Measurements from ENCODE around the gene MFSD2B. TPM values are rescaled to one million over a fixed set of nuclear protein-coding genes. Genes with fewer than 3 reads are reported as not detected.

The MFSD2B gene
- total RNA-seq (2022; extraction: Qiagen RNA extraction): 0.11 to 0.64 TPM (median 0.59 TPM) in 5 replicates

DNA sequence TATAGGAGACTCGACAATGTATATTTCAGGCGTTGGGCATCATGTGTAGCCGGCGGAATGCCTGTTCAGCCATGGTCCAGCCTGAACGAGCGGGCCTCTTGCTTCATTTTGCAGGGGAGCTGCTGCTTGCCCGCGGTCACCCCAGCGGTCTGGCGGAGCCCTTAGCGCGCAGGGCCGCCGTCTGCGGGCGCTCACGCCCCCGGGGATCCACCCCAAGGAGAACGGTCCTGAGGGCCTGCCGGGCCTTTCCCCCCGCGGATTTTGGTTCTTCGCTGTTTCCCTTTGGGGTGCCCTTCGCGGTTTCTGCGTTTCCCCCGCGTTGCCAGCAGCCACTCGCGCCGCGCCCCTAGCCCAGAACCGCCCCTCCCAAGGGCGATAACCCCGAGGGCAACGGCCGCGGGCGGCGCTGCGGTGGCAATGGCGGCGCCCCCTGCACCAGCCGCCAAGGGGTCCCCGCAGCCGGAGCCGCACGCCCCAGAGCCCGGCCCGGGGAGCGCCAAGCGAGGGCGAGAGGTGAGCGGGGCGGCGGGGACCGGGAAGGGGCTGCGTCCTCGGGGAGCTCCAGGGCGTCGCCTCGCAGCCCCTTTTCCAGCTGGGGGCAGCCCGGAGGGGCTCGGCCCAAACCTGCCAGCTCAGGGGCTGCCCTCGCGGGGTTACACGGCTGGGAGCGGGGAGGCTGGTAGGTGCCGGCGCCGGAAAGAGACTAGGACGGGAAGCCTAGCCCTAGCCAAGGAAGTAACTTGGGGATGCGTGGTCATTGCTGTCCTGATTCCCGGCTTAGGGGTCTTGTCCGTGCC, at the start of gene MFSD2B:
Gene MFSD2B (plus strand): TSS at position 406 of the 797 bp plus-strand sequence. CDS start 12 bp downstream, at position 418.

DNA sequence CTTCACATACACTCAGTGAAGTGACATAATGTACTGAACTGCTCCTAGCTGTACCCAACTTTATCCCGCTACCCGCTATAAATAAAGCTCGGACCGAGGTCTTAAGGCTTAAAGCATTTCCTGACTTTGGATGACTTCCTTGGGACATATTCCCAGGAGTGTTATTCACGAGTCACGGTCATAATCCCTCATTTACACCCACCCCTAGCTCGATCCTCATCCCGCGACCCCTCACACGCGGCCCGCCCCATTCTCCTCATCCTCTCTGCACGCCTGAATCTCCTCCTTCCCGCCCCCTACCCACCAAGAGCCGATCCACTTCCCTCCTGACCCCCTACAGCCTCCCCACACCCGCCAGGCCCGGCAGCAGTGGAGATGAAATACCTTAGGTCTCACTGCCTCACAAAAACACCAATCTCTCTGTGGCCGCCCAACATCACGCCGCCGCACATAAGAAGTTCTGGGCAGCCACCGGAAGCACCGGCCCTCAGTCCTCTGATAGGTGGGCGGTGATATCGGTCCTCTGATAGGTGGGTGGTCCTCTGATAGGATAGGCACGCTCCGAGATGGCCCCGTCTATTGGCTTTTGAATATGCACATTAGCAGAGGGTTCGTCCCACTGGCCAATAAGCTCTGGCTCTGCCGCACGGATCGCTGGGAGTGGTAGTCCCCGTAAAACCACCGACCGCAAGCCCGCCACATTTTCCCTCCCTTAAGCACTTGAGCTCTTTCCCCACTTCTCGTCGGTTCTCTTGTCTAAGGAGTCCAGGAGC, 37.2 kb downstream of the MFSD2B start, which contains the start of gene WDCP:
Gene WDCP (minus strand): TSS at position 462 of the 773 bp plus-strand sequence. CDS start 7,897 bp downstream, outside the sequence.

DNA sequence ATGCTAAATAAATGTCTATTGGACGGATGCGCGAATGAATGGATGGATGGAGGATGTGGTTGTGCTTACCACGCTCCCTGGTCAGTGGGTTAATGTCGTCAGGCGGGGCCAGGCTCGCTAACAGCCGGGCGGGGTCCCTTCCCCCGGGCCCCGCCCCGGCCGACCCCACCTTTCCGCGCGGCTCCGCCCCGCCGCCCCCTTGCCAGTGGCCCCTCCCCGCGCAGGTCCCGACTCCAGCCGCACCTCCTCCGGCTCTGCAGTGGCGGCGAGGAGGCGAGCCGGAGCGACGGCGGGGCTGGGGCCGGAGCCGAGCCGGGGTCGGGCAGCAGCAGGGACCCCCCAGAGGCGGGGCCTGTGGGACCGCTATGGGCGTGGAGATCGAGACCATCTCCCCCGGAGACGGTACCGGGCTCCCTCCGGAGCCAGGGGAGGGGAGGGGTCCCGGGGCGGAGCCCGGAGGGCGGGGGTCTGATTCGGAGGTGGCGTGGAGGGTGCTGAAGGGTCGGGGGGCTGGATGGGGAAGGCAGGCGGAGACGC, 39.7 kb downstream of the MFSD2B start, which contains the start of gene FKBP1B:
Gene FKBP1B (plus strand): TSS at position 257 of the 537 bp plus-strand sequence. CDS start 109 bp downstream, at position 366.

Other genes starting within 250 kb of the MFSD2B start
- 5.6 to 8.5 TPM (median 7.2 TPM) in 5 replicates for gene ATAD2B, start 83.0 kb upstream of the MFSD2B start, total RNA-seq (2022; extraction: Qiagen RNA extraction)
- 19.8 to 25.0 TPM (median 22.7 TPM) in 5 replicates for gene UBXN2A, start 69.6 kb upstream of the MFSD2B start, total RNA-seq (2022; extraction: Qiagen RNA extraction)
- gene WDCP, start 37.3 kb downstream of the MFSD2B start, total RNA-seq (2022; extraction: Qiagen RNA extraction): 11.7 to 14.3 TPM (median 12.9 TPM) in 5 replicates
- 10.6 to 12.7 TPM (median 11.5 TPM) in 5 replicates for gene FKBP1B, start 39.7 kb downstream of the MFSD2B start, total RNA-seq (2022; extraction: Qiagen RNA extraction)
- gene SF3B6, start 66.2 kb downstream of the MFSD2B start, total RNA-seq (2022; extraction: Qiagen RNA extraction): 159 to 226 TPM (median 170 TPM) in 5 replicates
- 243 to 290 TPM (median 270 TPM) in 5 replicates for gene TP53I3, start 74.7 kb downstream of the MFSD2B start, total RNA-seq (2022; extraction: Qiagen RNA extraction)
- 1.1 to 1.9 TPM (median 1.9 TPM) in 5 replicates for gene PFN4, start 113.2 kb downstream of the MFSD2B start, total RNA-seq (2022; extraction: Qiagen RNA extraction)
- gene FAM228B, start 113.4 kb downstream of the MFSD2B start, total RNA-seq (2022; extraction: Qiagen RNA extraction): 1.1 to 4.1 TPM (median 3.6 TPM) in 5 replicates
- gene FAM228A, start 165.0 kb downstream of the MFSD2B start, total RNA-seq (2022; extraction: Qiagen RNA extraction): not detected in 5 replicates